HEK293 (cell line): ENCODE results near the gene C11orf21.

ENCODE experiments used
- CTCF ChIA-PET: fragments of 350-600 bp; formaldehyde crosslinking; extraction: SDS; loops from one replicate; lab custom pipeline; 2021; ENCODE audit warnings: antibody characterized with exemption; lab: Yijun Ruan, JAX
- POLR2A ChIA-PET: fragments of 300-600 bp; formaldehyde crosslinking; extraction: SDS; loops from one replicate; lab custom pipeline; 2020; ENCODE audit warnings: antibody characterized with exemption, inconsistent platforms; lab: Yijun Ruan, JAX
- H3K27ac ChIP-seq: fragments of 200-500 bp; sonication (Bioruptor generic); 2 replicates; pipeline ENCODE4 v1.5.1; 2014; ENCODE audit warnings: low read depth, low read length, control low read depth, inconsistent platforms; ENCODE audit errors: extremely low read depth
- H3K36me3 ChIP-seq, 2 experiments: fragments of 200-500 bp in 1 of 2; sonication (Bioruptor generic) in 1 of 2; 1 replicate in 1 of 2; 2 replicates in 1 of 2; pipeline ENCODE4 v1.5.1; 2014 to 2017; ENCODE audit warnings: inconsistent platforms in 2 of 2, low read length in 2 of 2; ENCODE audit not compliant: control insufficient read depth in 2 of 2, insufficient read depth in 1 of 2
- H3K4me1 ChIP-seq: fragments of 200-500 bp; sonication (Bioruptor generic); 2 replicates; pipeline ENCODE4 v1.5.1; 2014; ENCODE audit warnings: mild to moderate bottlenecking, low read length, inconsistent platforms; ENCODE audit not compliant: control insufficient read depth, insufficient read depth
- H3K4me3 ChIP-seq: 2 replicates; pipeline ENCODE4 v1.5.1; 2011; ENCODE audit warnings: low read depth, mild to moderate bottlenecking, control low read depth, low read length, moderate library complexity
- H3K9me3 ChIP-seq: fragments of 200-500 bp; sonication (Bioruptor generic); 2 replicates; pipeline ENCODE4 v1.5.1; 2014; ENCODE audit warnings: low read depth, low read length, inconsistent platforms; ENCODE audit not compliant: control insufficient read depth, insufficient read depth
- GLIS1 ChIP-seq: fragments of 450-650 bp; formaldehyde crosslinking; IDR thresholded peaks from 2 replicates; pipeline ENCODE4 v1.5.1; 2016; ENCODE audit warnings: missing biosample characterization, missing genetic modification characterization
- HOXD13 ChIP-seq: sonication (generic); formaldehyde crosslinking; IDR thresholded peaks from 2 replicates; pipeline ENCODE4 v1.8.0; 2022; ENCODE audit warnings: missing genetic modification reagents, borderline replicate concordance
- KLF16 ChIP-seq: fragments of 450-650 bp; formaldehyde crosslinking; IDR thresholded peaks from 2 replicates; pipeline ENCODE4 v1.5.1; 2017; ENCODE audit warnings: missing biosample characterization, missing genetic modification characterization
- MYNN ChIP-seq: fragments of 450-650 bp; formaldehyde crosslinking; IDR thresholded peaks from 2 replicates; pipeline ENCODE4 v1.5.1; 2016; ENCODE audit warnings: missing biosample characterization, missing genetic modification characterization, borderline replicate concordance
- MZF1 ChIP-seq: fragments of 450-650 bp; formaldehyde crosslinking; IDR thresholded peaks from 2 replicates; pipeline ENCODE4 v1.5.1; 2017; ENCODE audit warnings: missing biosample characterization, missing genetic modification characterization, borderline replicate concordance
- PRDM2 ChIP-seq: fragments of 450-650 bp; formaldehyde crosslinking; IDR thresholded peaks from 2 replicates; pipeline ENCODE4 v1.5.1; 2016; ENCODE audit warnings: missing biosample characterization, missing genetic modification characterization, borderline replicate concordance
- ZBTB7A ChIP-seq: fragments of 450-650 bp; formaldehyde crosslinking; IDR thresholded peaks from 2 replicates; pipeline ENCODE4 v1.5.1; 2016; ENCODE audit warnings: low read depth, missing biosample characterization, missing genetic modification characterization
- ZNF133 ChIP-seq: fragments of 450-650 bp; formaldehyde crosslinking; IDR thresholded peaks from 2 replicates; pipeline ENCODE4 v1.5.1; 2016; ENCODE audit warnings: missing biosample characterization, missing genetic modification characterization
- ZNF148 ChIP-seq: fragments of 450-650 bp; formaldehyde crosslinking; IDR thresholded peaks from 2 replicates; pipeline ENCODE4 v1.5.0; 2017; ENCODE audit warnings: missing biosample characterization, missing genetic modification characterization, borderline replicate concordance
- ZNF18 ChIP-seq: fragments of 450-650 bp; formaldehyde crosslinking; IDR thresholded peaks from 2 replicates; pipeline ENCODE4 v1.5.1; 2016; ENCODE audit warnings: missing biosample characterization, missing genetic modification characterization
- ZNF274 ChIP-seq, 2 experiments: fragments of 200-500 bp in 1 of 2; fragments of 450-650 bp in 1 of 2; sonication (Bioruptor generic) in 1 of 2; formaldehyde crosslinking in 1 of 2; IDR thresholded peaks; 2 replicates each; pipeline versions ENCODE4 v1.5.1 to v1.6.1; 2014 to 2016; ENCODE audit warnings: borderline replicate concordance in 1 of 2, inconsistent platforms in 1 of 2, low read length in 1 of 2, missing biosample characterization in 1 of 2, missing genetic modification characterization in 1 of 2
- ZNF341 ChIP-seq: fragments of 450-650 bp; formaldehyde crosslinking; IDR thresholded peaks from 2 replicates; pipeline ENCODE4; 2016; ENCODE audit warnings: low read depth, missing biosample characterization, missing genetic modification characterization
- ZNF623 ChIP-seq: fragments of 450-650 bp; formaldehyde crosslinking; IDR thresholded peaks from 2 replicates; pipeline ENCODE4 v1.5.1; 2016; ENCODE audit warnings: missing biosample characterization, missing genetic modification characterization
- ZNF645 ChIP-seq: fragments of 450-650 bp; formaldehyde crosslinking; IDR thresholded peaks from 2 replicates; pipeline ENCODE4; 2016; ENCODE audit warnings: missing biosample characterization, missing genetic modification characterization
- ZNF677 ChIP-seq: fragments of 450-650 bp; IDR thresholded peaks from 2 replicates; pipeline ENCODE4 v1.5.0; 2018; ENCODE audit warnings: missing biosample characterization, mild to moderate bottlenecking, missing genetic modification characterization, moderate library complexity
- ZSCAN5A ChIP-seq: fragments of 450-650 bp; formaldehyde crosslinking; IDR thresholded peaks from 2 replicates; pipeline ENCODE4 v1.5.1; 2016; ENCODE audit warnings: missing biosample characterization, missing genetic modification characterization

Gene C11orf21

GRCh38 chr11:2297623-2298030 is 4.1 kb downstream of the C11orf21 start (continued):
- no peak for TF ChIP-seq MZF1

- Histone ChIP-seq H3K9me3 (no peaks in the 10 kb centered on the region), H3K4me1 (no peaks in the 10 kb centered on the region), H3K4me3 (no peak overlapping the region), H3K36me3 (no peaks in the 10 kb centered on the region), H3K27ac (no peak overlapping the region)
- ChIA-PET POLR2A (no interaction called here), CTCF (interaction anchor here (0.7 to 3.2 kb wide), 5 partner anchors 97 to 169 kb away, joined by 3 to 19 read pairs (median 5); no protein-coding TSS in a partner anchor)
- TF ChIP-seq GLIS1 (tag by site-specific recombination), result peak; percentile 27; the same call in 1 of the 2 replicates
- TF ChIP-seq ZNF645, result no peak
Measured at GRCh38 chr11:2296913-2297622, 4.7 kb downstream of the C11orf21 start.

GRCh38 chr11:2295971-2296912 is 5.5 kb downstream of the C11orf21 start:
- Histone ChIP-seq H3K4me1 (no peaks in the 10 kb centered on the region), H3K36me3 (no peaks in the 10 kb centered on the region), H3K9me3 (no peaks in the 10 kb centered on the region), H3K27ac (no peak overlapping the region), H3K4me3 (no peak overlapping the region)
- TF ChIP-seq KLF16 (tag by site-specific recombination) (no peak), MYNN (tag by site-specific recombination) (no peak), PRDM2 (tag by site-specific recombination) (no peak), ZNF623 (no peak), ZNF677 (tag by site-specific recombination) (no peak), ZNF148 (no peak), ZNF341 (no peak), ZNF133 (tag by site-specific recombination) (no peak), HOXD13 (CRISPR knock-in tag) (no peak), ZBTB7A (tag by site-specific recombination) (no peak), ZNF18 (tag by site-specific recombination) (no peak), ZSCAN5A (tag by site-specific recombination) (no peak), ZNF274 (IDR thresholded peaks at IDR 0.05; ENCODE audit: low read length) (no peak), ZNF274 (tag by site-specific recombination; IDR thresholded peaks at IDR 0.05; ENCODE audit: borderline replicate concordance) (no peak)
- ChIA-PET POLR2A (no interaction called here), CTCF (interaction anchor here (1.5 to 3.2 kb wide), 3 partner anchors 9 to 124 kb away, joined by 4 to 19 read pairs (median 9); no protein-coding TSS in a partner anchor)
